Heart left ventricle (tissue), 13 donors: ENCODE measurements around the gene LIN37.

Experiments used
- CTCF ChIP-seq, 12 donors: fragments of 200-600 bp; sonication (generic) in 4 of 12; IDR thresholded peaks; one replicate each; pipeline versions ENCODE4 v1.5.0 to v1.8.0; 2018 to 2022; ENCODE audit warnings: antibody characterized with exemption in 12 of 12, mild to moderate bottlenecking in 5 of 12
- POLR2A ChIP-seq, 2 donors: fragments of 450-650 bp; IDR thresholded peaks; one replicate each; pipeline ENCODE4 v1.6.1; 2017; ENCODE audit warnings: antibody characterized with exemption in 2 of 2, mild to moderate bottlenecking in 2 of 2, moderate library complexity in 2 of 2
- donor health status: ischemic (EF 13 %, LVEDD 7.1; RV severe dilation, severe dysfunction).
- donor health status: DM: no; HTN: yes; CAD: no.
- donor health status: DM: no; HTN: no; CAD: no.
- donor health status: ischemic (EF 25% LVEDD 6.9; RV normal size, moderate dysfunction).
- donor health status: ischemic (EF 25% LVEDD 5.7; RV mildly dilated, moderate dysfunction).
- donor health status: ischemic (EF 35%, LVEDD 5.7; RV mildly dilated, moderate dysfunction).
- donor health status: nonischemic (EF 11% LVEDD 7.7; RV severe dilation, severe dysfunction).
- donor health status: DM: yes; HTN: yes; CAD: no.
- donor health status: PGD.
- donor health status: ischemic (EF 29% LVEDD 5.4; RV normal size, mild dysfunction).
- donor health status: nonischemic (EF 23%, LVEDD 6.1; RV moderate dilation, normal function).

- no peak for TF ChIP-seq POLR2A (IDR thresholded peaks at IDR 0.05)
- no peak for TF ChIP-seq CTCF (IDR thresholded peaks at IDR 0.05)
These were observed 38.9 kb downstream of the LIN37 start for GRCh38 chr19:35787227-35787799.
